OCI-LY3 (cell line): ENCODE measurements around the gene GPR25.

ENCODE experiments used
- H2AFZ ChIP-seq: fragments of 200-600, 300-600 bp; shearing (Covaris generic); 2 replicates; pipeline ENCODE4 v1.6.0; 2014; ENCODE audit warnings: antibody characterized with exemption, low read depth, low read length
- H3K27ac ChIP-seq: fragments of 200-600, 300-600 bp; sonication (generic); 2 replicates; pipeline ENCODE4 v1.5.1; 2014; ENCODE audit warnings: mild to moderate bottlenecking, low read length, moderate library complexity, mixed read lengths
- H3K27me3 ChIP-seq: fragments of 200-600, 300-600 bp; sonication (generic); 2 replicates; pipeline ENCODE4 v1.6.1; 2014; ENCODE audit warnings: low read depth, low read length, mixed read lengths
- H3K36me3 ChIP-seq: fragments of 200-600, 300-600 bp; sonication (generic); replicated peaks from 2 replicates; pipeline ENCODE3; 2014; ENCODE audit warnings: low read depth, low read length, mixed read lengths
- H3K4me1 ChIP-seq: fragments of 300-600, 200-600 bp; sonication (generic); 2 replicates; pipeline ENCODE4 v1.6.1; 2014; ENCODE audit warnings: low read length, mixed read lengths
- H3K4me2 ChIP-seq: fragments of 200-600, 300-600 bp; sonication (generic); 2 replicates; pipeline ENCODE4 v1.6.1; 2014; ENCODE audit warnings: low read length, mixed read lengths
- H3K4me3 ChIP-seq: fragments of 300-600, 200-600 bp; sonication (generic); 2 replicates; pipeline ENCODE4 v1.5.1; 2014; ENCODE audit warnings: antibody characterized with exemption, mild to moderate bottlenecking, low read length, moderate library complexity
- H3K79me2 ChIP-seq: fragments of 300-600, 200-600 bp; shearing (Covaris generic); 2 replicates; pipeline ENCODE4 v1.6.1; 2014; ENCODE audit warnings: mild to moderate bottlenecking, low read length, mixed read lengths
- H3K9ac ChIP-seq: fragments of 300-600, 200-600 bp; shearing (Covaris generic); 2 replicates; pipeline ENCODE4 v1.6.0; 2014; ENCODE audit warnings: mild to moderate bottlenecking, low read length, moderate library complexity
- H3K9me3 ChIP-seq: fragments of 200-600, 300-600 bp; shearing (Covaris generic); 2 replicates; pipeline ENCODE4 v1.6.1; 2014; ENCODE audit warnings: low read length, mixed read lengths; ENCODE audit not compliant: insufficient read depth
- H4K20me1 ChIP-seq: fragments of 200-600, 300-600 bp; sonication (generic); 2 replicates; pipeline ENCODE4 v1.6.1; 2016; ENCODE audit warnings: low read length, mixed read lengths; ENCODE audit not compliant: insufficient read depth
- CTCF ChIP-seq: fragments of 200-600, 300-600 bp; sonication (generic); IDR thresholded peaks from 2 replicates; pipeline ENCODE4 v1.5.1; 2014; ENCODE audit warnings: antibody characterized with exemption, low read length, low read depth
- EZH2phosphoT487 ChIP-seq: fragments of 200-600 bp; shearing (Covaris generic); IDR thresholded peaks from 2 replicates; pipeline ENCODE4 v1.6.1; 2018; ENCODE audit warnings: antibody characterized with exemption, mixed run types, low read depth

GPR25 gene

GRCh38 chr1:200873671-200874397 lies 1.1 kb downstream of the GPR25 start:
- no peak overlapping the region for H2AFZ ChIP-seq
- no peak for TF ChIP-seq EZH2phosphoT487
- TF ChIP-seq CTCF, result no peak
- no peaks in the 10 kb centered on the region for H3K9me3 ChIP-seq
- H3K4me1 ChIP-seq, result peaks cover 45% of the 10 kb centered on the region
- H3K4me3 ChIP-seq, result no peak overlapping the region
- no peaks in the 10 kb centered on the region for H3K79me2 ChIP-seq
- H3K36me3 ChIP-seq, result no peaks in the 10 kb centered on the region
- no peaks in the 10 kb centered on the region; the same call in 1 of the 2 replicates for H4K20me1 ChIP-seq
- no peak overlapping the region for H3K9ac ChIP-seq
- H3K4me2 ChIP-seq, result no peak overlapping the region
- H3K27me3 ChIP-seq, result peaks cover 67% of the 10 kb centered on the region
- no peak overlapping the region for H3K27ac ChIP-seq

DNA sequence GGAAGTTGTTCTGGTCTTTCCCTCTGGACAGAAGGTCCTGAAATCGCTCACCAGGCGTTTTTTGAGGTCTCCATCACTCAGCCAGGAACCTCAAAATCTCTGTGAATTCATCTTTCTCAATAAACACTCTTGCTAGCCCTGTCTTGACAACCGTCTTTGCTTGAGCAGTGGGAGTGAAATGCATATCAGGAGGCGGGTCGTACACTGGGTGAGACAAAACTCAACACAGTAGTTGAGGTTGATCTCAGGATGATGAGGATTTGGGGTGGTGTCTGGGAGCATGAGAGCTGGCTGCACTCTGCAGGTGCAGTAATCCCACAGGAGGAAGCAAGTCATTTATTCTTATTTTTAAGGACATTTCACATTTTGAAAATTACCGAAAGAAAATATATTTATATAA lies 1.9 kb downstream of the GPR25 start:
- Histone ChIP-seq H3K9me3 (no peaks in the 10 kb centered on the region), H3K27me3 (peaks cover 71% of the 10 kb centered on the region), H2AFZ (no peak overlapping the region)

DNA sequence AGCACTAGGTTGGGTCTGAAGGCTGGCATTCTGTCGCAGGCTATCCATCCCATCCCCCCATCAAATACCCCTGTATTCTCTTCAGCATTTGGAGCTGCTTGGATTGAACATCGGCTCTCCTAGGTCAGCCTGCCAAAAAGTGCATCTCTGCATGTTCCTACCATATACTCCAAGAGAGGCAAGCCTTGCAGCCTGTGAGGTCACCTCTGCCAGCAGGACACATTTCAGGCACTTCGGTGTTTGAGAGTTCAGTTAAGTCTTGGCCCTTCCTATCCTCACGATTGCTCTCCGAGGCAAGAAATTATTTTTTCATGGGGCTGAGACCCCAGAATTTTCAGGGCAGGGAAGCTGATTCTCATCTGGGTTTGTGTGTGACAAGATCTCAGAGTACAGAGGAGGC lies 2.6 kb downstream of the GPR25 start:
- H4K20me1 ChIP-seq, result no peaks in the 10 kb centered on the region; the same call in 1 of the 2 replicates
- H3K27ac ChIP-seq, result no peak overlapping the region
- H3K4me3 ChIP-seq, result no peak overlapping the region
- H3K4me2 ChIP-seq, result no peak overlapping the region
- no peaks in the 10 kb centered on the region for H3K9me3 ChIP-seq
- H3K4me1 ChIP-seq, result peaks cover 35% of the 10 kb centered on the region
- no peaks in the 10 kb centered on the region for H3K79me2 ChIP-seq
- no peaks in the 10 kb centered on the region for H3K36me3 ChIP-seq
- peaks cover 74% of the 10 kb centered on the region for H3K27me3 ChIP-seq
- TF ChIP-seq CTCF (no peak), EZH2phosphoT487 (no peak)
- H2AFZ ChIP-seq, result no peak overlapping the region
- no peak overlapping the region for H3K9ac ChIP-seq

More for the DNA sequence above, 1.9 kb downstream of the GPR25 start:
- Histone ChIP-seq H3K9ac (no peak overlapping the region), H4K20me1 (no peaks in the 10 kb centered on the region; the same call in 1 of the 2 replicates), H3K4me1 (peaks cover 36% of the 10 kb centered on the region), H3K27ac (no peak overlapping the region), H3K79me2 (no peaks in the 10 kb centered on the region), H3K36me3 (no peaks in the 10 kb centered on the region), H3K4me2 (no peak overlapping the region), H3K4me3 (no peak overlapping the region)
- TF ChIP-seq CTCF (no peak), EZH2phosphoT487 (no peak)

DNA sequence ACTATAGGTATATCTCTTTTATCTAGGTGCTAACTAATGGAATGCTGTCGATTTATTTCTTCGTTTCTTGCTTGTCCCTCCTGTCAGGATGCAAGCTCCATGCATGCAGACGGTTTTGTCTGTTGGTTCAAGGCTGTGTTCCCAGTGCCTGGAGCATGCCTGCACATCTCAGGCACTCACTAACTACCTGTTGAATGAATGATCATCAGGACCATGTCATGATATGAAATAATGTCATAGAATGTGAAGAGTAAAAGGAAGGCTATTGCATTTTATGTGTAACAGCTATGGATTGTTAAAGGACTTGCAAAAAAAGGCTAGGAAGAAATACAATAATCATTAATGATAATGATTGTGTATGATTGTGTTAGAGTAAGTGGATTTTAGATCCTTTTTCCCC lies 4.2 kb downstream of the GPR25 start:
- peaks cover 36% of the 10 kb centered on the region for H3K4me1 ChIP-seq
- no peak overlapping the region for H3K4me3 ChIP-seq
- H3K27me3 ChIP-seq, result peaks cover 72% of the 10 kb centered on the region
- TF ChIP-seq CTCF (no peak), EZH2phosphoT487 (no peak)
- H2AFZ ChIP-seq, result no peak overlapping the region
- H3K9me3 ChIP-seq, result no peaks in the 10 kb centered on the region
- H4K20me1 ChIP-seq, result no peaks in the 10 kb centered on the region; the same call in 1 of the 2 replicates
- H3K79me2 ChIP-seq, result no peaks in the 10 kb centered on the region
- H3K9ac ChIP-seq, result no peak overlapping the region
- no peak overlapping the region for H3K27ac ChIP-seq
- H3K36me3 ChIP-seq, result no peaks in the 10 kb centered on the region
- H3K4me2 ChIP-seq, result no peak overlapping the region
